ENCODE data around the gene PHF13. TPM values are rescaled to one million over a fixed set of nuclear protein-coding genes. Genes with fewer than 3 reads are reported as not detected.
"Not testable (repeated sequence)": the region's sequence is repeated elsewhere in the genome, so short reads cannot be mapped to it uniquely, and the experiment has no call there.

PHF13 gene
- total RNA-seq, 1 experiment from 2014 or later, result 11.5 TPM

DNA sequence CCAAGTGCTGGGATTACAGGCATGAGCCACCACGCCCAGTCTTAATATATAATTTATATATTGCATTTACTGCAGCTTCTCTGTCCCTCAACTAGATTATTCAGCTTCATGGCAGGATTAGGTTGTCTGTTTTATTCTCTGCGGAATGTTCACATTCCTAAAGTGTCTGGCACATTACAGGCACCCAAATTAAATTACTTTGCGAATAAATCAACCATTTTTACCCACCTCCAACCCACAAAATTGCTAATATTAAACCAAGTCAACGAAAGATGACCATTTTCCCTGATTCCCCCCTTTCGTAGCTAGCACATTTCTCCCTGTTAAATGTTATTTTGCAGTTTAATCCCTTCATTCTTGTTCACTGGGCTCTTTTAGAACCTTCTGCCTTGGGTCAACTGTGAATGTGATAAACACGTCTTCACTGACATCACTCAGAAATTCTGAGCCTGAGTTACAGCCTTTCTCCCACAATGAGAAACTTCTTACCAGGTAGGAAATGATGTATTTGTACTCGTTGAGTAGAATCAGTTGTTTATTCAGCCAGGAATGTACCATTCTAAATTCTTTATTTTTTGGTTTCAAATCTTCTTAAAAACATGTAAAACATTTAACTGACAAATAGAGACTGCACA, 47.0 kb downstream of the PHF13 start:
- DNase-seq (ENCODE audit: low spot score), result no peak

DNA sequence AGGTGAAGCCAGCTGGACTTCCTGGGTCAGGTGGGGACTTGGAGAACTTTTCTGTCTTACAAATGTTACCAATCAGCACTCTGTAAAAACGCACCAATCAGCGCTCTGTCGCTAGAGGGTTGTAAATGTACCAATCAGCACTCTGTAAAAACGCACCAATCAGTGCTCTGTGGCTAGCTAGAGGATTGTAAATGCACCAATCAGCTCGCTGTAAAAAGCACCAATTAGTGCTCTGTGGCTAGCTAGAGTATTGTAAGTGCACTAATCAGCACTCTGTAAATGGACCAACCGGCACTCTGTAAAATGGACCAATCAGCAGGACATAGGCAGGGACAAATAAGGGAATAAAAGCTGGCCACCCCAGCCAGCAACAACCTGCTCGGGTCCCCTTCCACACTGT, 48.9 kb downstream of the PHF13 start:
- not testable (repeated sequence) for DNase-seq (ENCODE audit: low spot score)

GRCh38 chr1:6666696-6667095, 53.2 kb downstream of the PHF13 start:
- no peak for DNase-seq (ENCODE audit: low spot score)

DNA sequence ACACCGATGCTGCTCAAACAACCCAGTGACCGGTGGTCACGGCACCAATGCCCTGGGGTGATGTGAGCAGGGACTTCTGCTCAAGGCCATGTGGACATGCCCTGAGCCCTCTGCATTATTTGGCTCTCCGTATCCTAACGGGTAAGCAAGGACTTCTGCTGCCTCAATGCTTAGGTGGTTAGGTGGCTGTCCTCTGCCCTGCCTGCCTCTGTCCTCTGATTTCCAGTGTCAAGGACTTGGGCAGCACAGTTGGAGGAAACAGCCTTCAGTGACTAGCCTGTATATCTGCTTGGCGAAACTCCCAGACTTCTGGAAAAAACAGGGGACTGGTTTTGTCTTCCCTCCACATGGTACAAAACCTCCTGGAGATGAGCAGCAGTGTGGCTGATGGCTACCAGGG, 53.6 kb downstream of the PHF13 start:
- DNase-seq (ENCODE audit: low spot score), result no peak

DNA sequence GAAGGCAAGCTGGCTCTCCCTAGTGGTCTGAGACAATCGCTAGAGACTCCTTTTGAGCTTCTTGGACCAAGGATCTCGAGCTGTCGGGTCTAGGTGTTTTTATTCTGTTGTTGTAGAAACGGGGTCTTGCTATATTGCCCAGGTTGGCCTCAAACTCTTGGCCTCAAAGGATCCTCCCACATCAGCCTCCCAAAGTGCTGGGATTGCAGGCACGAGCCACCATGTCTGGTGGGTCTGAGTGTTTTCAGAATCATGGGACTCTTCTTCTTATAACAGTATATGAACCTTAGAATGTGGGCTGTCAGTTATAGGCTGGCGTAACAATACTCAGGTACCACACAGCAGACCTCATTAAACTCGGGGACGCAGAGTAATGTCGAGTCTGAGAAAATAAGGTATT, 55.0 kb downstream of the PHF13 start:
- DNase-seq (ENCODE audit: low spot score), result no peak

DNA sequence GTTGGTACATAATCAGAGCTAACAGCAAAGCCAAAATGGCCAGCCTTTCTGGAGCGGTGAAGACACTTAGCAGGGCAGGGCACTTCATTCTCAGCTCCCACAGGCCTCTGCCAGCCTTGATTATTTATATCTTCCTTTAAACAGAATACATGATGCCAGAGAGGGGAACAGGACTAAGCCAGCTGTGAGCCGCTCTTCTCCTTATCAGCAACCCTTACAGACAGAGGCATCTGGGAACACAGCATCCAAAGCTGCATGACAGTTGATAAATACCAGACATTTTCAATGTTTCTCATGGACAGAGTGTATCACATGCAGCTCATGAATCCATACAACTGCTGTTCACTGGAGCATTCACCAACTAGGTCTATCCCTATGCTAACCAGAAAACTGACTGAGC, 59.0 kb downstream of the PHF13 start:
- DNase-seq (ENCODE audit: low spot score), result no peak

Other genes with a start within 250 kb of the PHF13 start
- gene ACOT7, start 220.0 kb upstream of the PHF13 start, total RNA-seq (2014; rRNA removed; shearing (Covaris generic)), result 31.7 and 33.9 TPM in 2 replicates
- 0.16 TPM in 1 of 2 replicates, not detected in the other for gene HES2, start 193.8 kb upstream of the PHF13 start, total RNA-seq (2014; rRNA removed; shearing (Covaris generic))
- gene ESPN, start 189.0 kb upstream of the PHF13 start, total RNA-seq (2014; rRNA removed; shearing (Covaris generic)), result 1.9 and 5.2 TPM in 2 replicates
- 9.7 and 15.0 TPM in 2 replicates for gene TNFRSF25, start 147.6 kb upstream of the PHF13 start, total RNA-seq (2014; rRNA removed; shearing (Covaris generic))
- 12.5 and 14.6 TPM in 2 replicates for gene PLEKHG5, start 122.1 kb upstream of the PHF13 start, total RNA-seq (2014; rRNA removed; shearing (Covaris generic))
- gene NOL9, start 59.2 kb upstream of the PHF13 start, total RNA-seq (2014; rRNA removed; shearing (Covaris generic)), result 21.0 and 23.7 TPM in 2 replicates
- gene TAS1R1, start 58.4 kb upstream of the PHF13 start, total RNA-seq (2014; rRNA removed; shearing (Covaris generic)), result not detected in 2 replicates
- 28.5 and 37.2 TPM in 2 replicates for gene ZBTB48, start 33.7 kb upstream of the PHF13 start, total RNA-seq (2014; rRNA removed; shearing (Covaris generic))
- 52.0 and 52.1 TPM in 2 replicates for gene KLHL21, start 10.9 kb upstream of the PHF13 start, total RNA-seq (2014; rRNA removed; shearing (Covaris generic))
- gene THAP3, start 11.1 kb downstream of the PHF13 start, total RNA-seq (2014; rRNA removed; shearing (Covaris generic)), result 19.6 and 22.7 TPM in 2 replicates
- 48.2 and 64.3 TPM in 2 replicates for gene DNAJC11, start 88.1 kb downstream of the PHF13 start, total RNA-seq (2014; rRNA removed; shearing (Covaris generic))
- 38.6 and 62.2 TPM in 2 replicates for gene CAMTA1, start 171.7 kb downstream of the PHF13 start, total RNA-seq (2014; rRNA removed; shearing (Covaris generic))

All from HT-29 (cell line).